ENCODE data around the gene NAALADL2. TPM values are rescaled to one million over a fixed set of nuclear protein-coding genes. Genes with fewer than 3 reads are reported as not detected.

NAALADL2 gene
- total and polyA plus RNA-seq, 2 of the 13 experiments (the other 11 are each of a cell fraction or from before 2014, with no cell fraction given) = 0.08 TPM; not detected in 1

DNA sequence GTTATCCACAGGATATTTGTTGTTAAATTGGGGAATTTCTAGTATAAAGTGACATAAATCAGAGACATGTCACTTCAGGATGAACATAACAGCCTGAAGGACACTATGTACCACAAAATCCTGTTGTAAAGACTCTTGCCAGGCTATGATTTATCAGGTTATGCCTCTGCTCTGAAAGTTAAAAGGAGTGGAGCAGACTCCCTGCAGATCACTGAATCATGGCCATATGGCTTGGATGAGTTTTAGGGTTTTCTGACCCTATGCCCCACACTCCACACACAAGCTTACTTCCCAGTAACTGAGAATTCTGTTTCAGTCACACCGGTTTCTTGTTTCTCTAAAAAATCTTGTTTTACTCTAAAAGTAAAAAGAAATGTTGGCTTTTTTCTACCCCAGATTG lies 869.4 kb downstream of the NAALADL2 start:
- H3K36me3 ChIP-seq (replicated peaks in 1 of 2; ENCODE audit: control insufficient read depth in 1 of 2, insufficient read depth in 2 of 2, low read length in 2 of 2) = no peaks in the 10 kb centered on the region
- no peaks in the 10 kb centered on the region for H3K27me3 ChIP-seq (ENCODE audit: control insufficient read depth in 1 of 2, insufficient read depth in 2 of 2, low read length in 2 of 2)
- ATAC-seq (no peak), DNase-seq (ENCODE audit: low spot score) (no peak), FAIRE-seq (no peak)
- TF ChIP-seq JDP2 (CRISPR knock-in tag; IDR thresholded peaks at IDR 0.05; ENCODE audit: borderline replicate concordance) = no peak
- TF ChIP-seq, protein P1, sequence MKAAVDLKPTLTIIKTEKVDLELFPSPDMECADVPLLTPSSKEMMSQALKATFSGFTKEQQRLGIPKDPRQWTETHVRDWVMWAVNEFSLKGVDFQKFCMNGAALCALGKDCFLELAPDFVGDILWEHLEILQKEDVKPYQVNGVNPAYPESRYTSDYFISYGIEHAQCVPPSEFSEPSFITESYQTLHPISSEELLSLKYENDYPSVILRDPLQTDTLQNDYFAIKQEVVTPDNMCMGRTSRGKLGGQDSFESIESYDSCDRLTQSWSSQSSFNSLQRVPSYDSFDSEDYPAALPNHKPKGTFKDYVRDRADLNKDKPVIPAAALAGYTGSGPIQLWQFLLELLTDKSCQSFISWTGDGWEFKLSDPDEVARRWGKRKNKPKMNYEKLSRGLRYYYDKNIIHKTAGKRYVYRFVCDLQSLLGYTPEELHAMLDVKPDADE (CRISPR knock-in tag; IDR thresholded peaks at IDR 0.05) = no peak
- no peak for TF ChIP-seq ZBTB20 (CRISPR knock-in tag; IDR thresholded peaks at IDR 0.05; ENCODE audit: borderline replicate concordance, low read depth)
- no peak for TF ChIP-seq KDM5A (IDR thresholded peaks at IDR 0.05; ENCODE audit: borderline replicate concordance, low read length)
- no peak for TF ChIP-seq MAFF (IDR thresholded peaks at IDR 0.05; ENCODE audit: low read depth, low read length)
- no peak for TF ChIP-seq HHEX (CRISPR knock-in tag; IDR thresholded peaks at IDR 0.05)
- TF ChIP-seq ZNF557 (CRISPR knock-in tag; IDR thresholded peaks at IDR 0.05) = no peak
- ChIA-PET POLR2A (no interaction called here), CTCF (ENCODE audit: low intra/inter-chr PET ratio, low total read pairs) (no interaction called here)
- 91% methylated on average over 1 of the region's 1 CpG for WGBS (ENCODE audit: low lambda C conversion rate)
- H3K9me3 ChIP-seq (ENCODE audit: low read length) = peaks cover 46% of the 10 kb centered on the region
- intact Hi-C loops (cut with micrococcal nuclease; ENCODE audit: unreplicated experiment) (no loop called here), in situ Hi-C loops (cut with HindIII; ENCODE audit: extremely low pct_ligation_motif_present, low pct_unique_long_range_greater_than_20kb) (no loop called here)
- BruUV-seq (replicated peaks) = no TSS peak
- no peak overlapping the region for H3K4me2 ChIP-seq (ENCODE audit: low read depth, low read length)
- H3K9ac ChIP-seq (ENCODE audit: insufficient read depth, low read depth, low read length) = no peak overlapping the region
- H4K20me1 ChIP-seq (ENCODE audit: insufficient read depth, low read length) = no peaks in the 10 kb centered on the region
- H3K79me2 ChIP-seq (ENCODE audit: insufficient read depth, low read length) = no peaks in the 10 kb centered on the region
- no peaks in the 10 kb centered on the region for H3K4me1 ChIP-seq (ENCODE audit: insufficient read depth, low read length)
- no peak overlapping the region for H3K27ac ChIP-seq (ENCODE audit: extremely low read length, insufficient read depth, low read length)
- H3K4me3 ChIP-seq (replicated peaks in 1 of 3; ENCODE audit: insufficient read depth in 1 of 3, low read depth in 2 of 3, low read length in 3 of 3) = no peak overlapping the region
- H2AFZ ChIP-seq (ENCODE audit: low read length) = no peak overlapping the region

DNA sequence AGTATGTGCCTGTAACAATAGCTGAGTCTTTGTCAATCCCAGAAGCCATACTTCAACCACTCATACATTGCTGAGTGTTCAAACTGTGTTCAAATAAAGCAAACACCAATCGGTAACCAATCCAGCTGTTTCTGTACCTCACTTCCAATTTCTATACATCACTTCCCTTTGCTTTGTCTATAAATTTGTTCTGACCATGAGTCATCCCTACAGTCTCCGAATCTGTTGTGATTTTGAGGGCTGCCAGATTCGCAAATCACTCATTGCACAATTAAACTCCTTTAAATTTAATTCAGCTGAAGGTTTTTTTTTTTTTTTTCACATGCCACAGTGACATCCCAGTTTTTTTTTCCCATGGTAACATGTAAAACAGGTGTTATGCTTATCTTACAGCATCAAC lies 870.3 kb downstream of the NAALADL2 start:
- no peak overlapping the region for H3K4me2 ChIP-seq (ENCODE audit: low read depth, low read length)
- no peaks in the 10 kb centered on the region for H3K36me3 ChIP-seq (replicated peaks in 1 of 2; ENCODE audit: control insufficient read depth in 1 of 2, insufficient read depth in 2 of 2, low read length in 2 of 2)
- no peaks in the 10 kb centered on the region for H3K79me2 ChIP-seq (ENCODE audit: insufficient read depth, low read length)
- H2AFZ ChIP-seq (ENCODE audit: low read length) = no peak overlapping the region
- ChIA-PET CTCF (ENCODE audit: low intra/inter-chr PET ratio, low total read pairs) (no interaction called here), POLR2A (no interaction called here)
- TF ChIP-seq TEAD2 (CRISPR knock-in tag; IDR thresholded peaks at IDR 0.05) = no peak
- TF ChIP-seq, protein P2, sequence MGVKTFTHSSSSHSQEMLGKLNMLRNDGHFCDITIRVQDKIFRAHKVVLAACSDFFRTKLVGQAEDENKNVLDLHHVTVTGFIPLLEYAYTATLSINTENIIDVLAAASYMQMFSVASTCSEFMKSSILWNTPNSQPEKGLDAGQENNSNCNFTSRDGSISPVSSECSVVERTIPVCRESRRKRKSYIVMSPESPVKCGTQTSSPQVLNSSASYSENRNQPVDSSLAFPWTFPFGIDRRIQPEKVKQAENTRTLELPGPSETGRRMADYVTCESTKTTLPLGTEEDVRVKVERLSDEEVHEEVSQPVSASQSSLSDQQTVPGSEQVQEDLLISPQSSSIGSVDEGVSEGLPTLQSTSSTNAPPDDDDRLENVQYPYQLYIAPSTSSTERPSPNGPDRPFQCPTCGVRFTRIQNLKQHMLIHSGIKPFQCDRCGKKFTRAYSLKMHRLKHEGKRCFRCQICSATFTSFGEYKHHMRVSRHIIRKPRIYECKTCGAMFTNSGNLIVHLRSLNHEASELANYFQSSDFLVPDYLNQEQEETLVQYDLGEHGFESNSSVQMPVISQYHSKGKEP (CRISPR knock-in tag; IDR thresholded peaks at IDR 0.05) = no peak
- TF ChIP-seq ATM (IDR thresholded peaks at IDR 0.05; ENCODE audit: borderline replicate concordance) = no peak
- TF ChIP-seq ZFP41 (CRISPR knock-in tag; IDR thresholded peaks at IDR 0.05; ENCODE audit: borderline replicate concordance) = no peak
- TF ChIP-seq ZNF251 (CRISPR knock-in tag; IDR thresholded peaks at IDR 0.05) = no peak
- no peak for TF ChIP-seq ZSCAN12 (CRISPR knock-in tag; IDR thresholded peaks at IDR 0.05)
- no peak for TF ChIP-seq MIER2 (CRISPR knock-in tag; IDR thresholded peaks at IDR 0.05)
- no peak for TF ChIP-seq ZNF567 (CRISPR knock-in tag; IDR thresholded peaks at IDR 0.05; ENCODE audit: borderline replicate concordance)
- no peak for TF ChIP-seq IRX3 (CRISPR knock-in tag; IDR thresholded peaks at IDR 0.05; ENCODE audit: borderline replicate concordance, low read depth)
- TF ChIP-seq, protein P3, sequence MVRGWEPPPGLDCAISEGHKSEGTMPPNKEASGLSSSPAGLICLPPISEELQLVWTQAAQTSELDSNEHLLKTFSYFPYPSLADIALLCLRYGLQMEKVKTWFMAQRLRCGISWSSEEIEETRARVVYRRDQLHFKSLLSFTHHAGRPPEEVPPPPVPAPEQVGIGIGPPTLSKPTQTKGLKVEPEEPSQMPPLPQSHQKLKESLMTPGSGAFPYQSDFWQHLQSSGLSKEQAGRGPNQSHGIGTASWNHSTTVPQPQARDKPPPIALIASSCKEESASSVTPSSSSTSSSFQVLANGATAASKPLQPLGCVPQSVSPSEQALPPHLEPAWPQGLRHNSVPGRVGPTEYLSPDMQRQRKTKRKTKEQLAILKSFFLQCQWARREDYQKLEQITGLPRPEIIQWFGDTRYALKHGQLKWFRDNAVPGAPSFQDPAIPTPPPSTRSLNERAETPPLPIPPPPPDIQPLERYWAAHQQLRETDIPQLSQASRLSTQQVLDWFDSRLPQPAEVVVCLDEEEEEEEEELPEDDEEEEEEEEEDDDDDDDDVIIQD (CRISPR knock-in tag; IDR thresholded peaks at IDR 0.05; ENCODE audit: low read depth) = no peak
- no peak for TF ChIP-seq CENPT (CRISPR knock-in tag; IDR thresholded peaks at IDR 0.05; ENCODE audit: low read depth)
- no peak overlapping the region for H3K9ac ChIP-seq (ENCODE audit: insufficient read depth, low read depth, low read length)
- WGBS (ENCODE audit: low lambda C conversion rate) = 2% methylated on average over 3 of the region's 3 CpGs
- H3K4me1 ChIP-seq (ENCODE audit: insufficient read depth, low read length) = no peaks in the 10 kb centered on the region
- H3K9me3 ChIP-seq (ENCODE audit: low read length) = peaks cover 55% of the 10 kb centered on the region
- ATAC-seq (no peak), DNase-seq (ENCODE audit: low spot score) (no peak), FAIRE-seq (no peak)
- intact Hi-C loops (cut with micrococcal nuclease; ENCODE audit: unreplicated experiment) = no loop called here
- BruUV-seq (replicated peaks) = no TSS peak
- H3K27ac ChIP-seq (ENCODE audit: extremely low read length, insufficient read depth, low read length) = no peak overlapping the region
- in situ Hi-C loops (cut with HindIII; ENCODE audit: extremely low pct_ligation_motif_present, low pct_unique_long_range_greater_than_20kb) = no loop called here
- H3K27me3 ChIP-seq (ENCODE audit: control insufficient read depth in 1 of 2, insufficient read depth in 2 of 2, low read length in 2 of 2) = no peaks in the 10 kb centered on the region
- H3K4me3 ChIP-seq (replicated peaks in 1 of 3; ENCODE audit: insufficient read depth in 1 of 3, low read depth in 2 of 3, low read length in 3 of 3) = no peak overlapping the region
- H4K20me1 ChIP-seq (ENCODE audit: insufficient read depth, low read length) = no peaks in the 10 kb centered on the region
